Testis (tissue), 2 donors: ENCODE measurements around the gene MFSD11.

Source experiments
- CTCF ChIP-seq, 3 experiments: fragments of 450-650 bp in 2 of 3; fragments of 200-600 bp in 1 of 3; sonication (generic) in 1 of 3; IDR thresholded peaks; one replicate each; pipeline ENCODE4 v1.5.1; 2016 to 2019; ENCODE audit warnings: antibody characterized with exemption in 3 of 3, mild to moderate bottlenecking in 2 of 3, moderate library complexity in 1 of 3
- POLR2A ChIP-seq: fragments of 450-650 bp; IDR thresholded peaks from one replicate; pipeline ENCODE4 v1.6.1; 2017; ENCODE audit warnings: antibody characterized with exemption, mild to moderate bottlenecking, moderate library complexity

- TF ChIP-seq CTCF (IDR thresholded peaks at IDR 0.05): no peak
- no peak for TF ChIP-seq POLR2A
Measured at GRCh38 chr17:76688165-76688622, 49.7 kb upstream of the MFSD11 start.
